ENCODE results near the gene VARS1. TPM values are rescaled to one million over a fixed set of nuclear protein-coding genes. Genes with fewer than 3 reads are reported as not detected.
A peak's percentile ranks its signal among the peaks of the same experiment; 100 is the strongest.
"Not testable (repeated sequence)": the region's sequence is repeated elsewhere in the genome, so short reads cannot be mapped to it uniquely, and the experiment has no call there.

Gene VARS1
- total and polyA plus RNA-seq, 7 donors = 6.0 to 50.9 (median 25.0) TPM

DNA sequence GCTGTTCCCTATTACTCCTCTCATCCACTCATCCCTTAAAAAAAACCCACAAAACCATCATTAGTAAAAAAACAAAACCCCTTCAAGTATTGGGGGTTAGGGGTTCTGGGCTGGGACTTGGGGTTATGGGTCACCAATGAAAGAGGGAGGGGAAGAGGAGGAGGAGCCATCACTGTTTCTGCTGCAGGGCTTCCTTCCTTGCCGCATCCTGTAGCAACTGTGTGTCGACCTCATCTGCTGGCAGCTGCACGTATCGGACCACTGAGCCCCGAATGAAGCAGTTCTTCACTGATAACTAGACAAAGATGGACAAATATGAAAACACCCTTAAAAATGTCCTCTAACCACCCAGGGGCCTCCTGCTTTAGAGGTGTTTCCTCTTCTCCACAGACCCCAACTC is 2.0 kb upstream of the VARS1 start:
- TF ChIP-seq POLR2A (IDR thresholded peaks at IDR 0.05) = no peak
- no peak for TF ChIP-seq EP300 (IDR thresholded peaks at IDR 0.05)
- TF ChIP-seq, protein P1, sequence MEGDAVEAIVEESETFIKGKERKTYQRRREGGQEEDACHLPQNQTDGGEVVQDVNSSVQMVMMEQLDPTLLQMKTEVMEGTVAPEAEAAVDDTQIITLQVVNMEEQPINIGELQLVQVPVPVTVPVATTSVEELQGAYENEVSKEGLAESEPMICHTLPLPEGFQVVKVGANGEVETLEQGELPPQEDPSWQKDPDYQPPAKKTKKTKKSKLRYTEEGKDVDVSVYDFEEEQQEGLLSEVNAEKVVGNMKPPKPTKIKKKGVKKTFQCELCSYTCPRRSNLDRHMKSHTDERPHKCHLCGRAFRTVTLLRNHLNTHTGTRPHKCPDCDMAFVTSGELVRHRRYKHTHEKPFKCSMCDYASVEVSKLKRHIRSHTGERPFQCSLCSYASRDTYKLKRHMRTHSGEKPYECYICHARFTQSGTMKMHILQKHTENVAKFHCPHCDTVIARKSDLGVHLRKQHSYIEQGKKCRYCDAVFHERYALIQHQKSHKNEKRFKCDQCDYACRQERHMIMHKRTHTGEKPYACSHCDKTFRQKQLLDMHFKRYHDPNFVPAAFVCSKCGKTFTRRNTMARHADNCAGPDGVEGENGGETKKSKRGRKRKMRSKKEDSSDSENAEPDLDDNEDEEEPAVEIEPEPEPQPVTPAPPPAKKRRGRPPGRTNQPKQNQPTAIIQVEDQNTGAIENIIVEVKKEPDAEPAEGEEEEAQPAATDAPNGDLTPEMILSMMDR (IDR thresholded peaks at IDR 0.05) = no peak
- TF ChIP-seq POLR2AphosphoS5 (IDR thresholded peaks at IDR 0.05) = no peak
- H3K36me3 ChIP-seq = peaks cover 0 to 26% (median 0%) of the 10 kb centered on the region in 4 donors
- H3K27ac ChIP-seq = peak overlapping the region in 1 of 4 donors; percentile 94
- no peak for DNase-seq
- H3K4me1 ChIP-seq = peaks cover 0 to 22% (median 17%) of the 10 kb centered on the region in 4 donors
- intact Hi-C loops (cut with DNase I) = no loop called here
- no peaks in the 10 kb centered on the region for H3K9me3 ChIP-seq
- H3K4me3 ChIP-seq = no peak overlapping the region
- no peaks in the 10 kb centered on the region for H3K27me3 ChIP-seq
- WGBS, 2 donors = 37 to 70% methylated on average over 5 of the region's 5 CpGs

DNA sequence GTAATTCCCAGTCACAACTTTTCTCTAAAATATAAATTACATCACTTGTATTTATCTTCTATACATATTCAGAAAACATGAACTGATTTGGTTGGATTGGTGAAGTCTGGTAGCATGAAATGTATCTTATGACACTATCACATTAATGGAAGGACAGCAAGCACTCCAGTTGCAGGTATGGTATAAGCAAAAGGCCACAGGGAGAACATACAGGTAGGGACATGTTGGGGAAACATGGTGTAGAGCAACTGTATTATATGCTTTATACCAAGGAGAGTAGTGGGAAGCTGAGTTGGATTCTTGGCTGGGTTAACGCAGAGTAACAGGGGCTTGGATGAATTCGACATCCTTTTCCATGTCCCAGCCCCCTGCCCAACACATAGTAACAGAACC is 1.4 kb upstream of the VARS1 start:
- Histone ChIP-seq H3K4me1 (peaks cover 0 to 22% (median 17%) of the 10 kb centered on the region in 4 donors), H3K36me3 (peaks cover 0 to 26% (median 0%) of the 10 kb centered on the region in 4 donors), H3K4me3 (no peak overlapping the region), H3K27ac (peak overlapping the region; percentile 90 to 94 (median 91)), H3K9me3 (no peaks in the 10 kb centered on the region), H3K27me3 (no peaks in the 10 kb centered on the region)
- WGBS, 2 donors = 88 to 92% methylated on average over 2 of the region's 2 CpGs
- TF ChIP-seq POLR2A (IDR thresholded peaks at IDR 0.05) (no peak), POLR2AphosphoS5 (IDR thresholded peaks at IDR 0.05) (no peak), EP300 (IDR thresholded peaks at IDR 0.05) (no peak)
- TF ChIP-seq, protein P1 (IDR thresholded peaks at IDR 0.05) = no peak
- no peak for DNase-seq
- intact Hi-C loops (cut with DNase I) = loop anchor here (1.0 kb wide), 1 partner anchor 33 kb away; no protein-coding TSS in a partner anchor

DNA sequence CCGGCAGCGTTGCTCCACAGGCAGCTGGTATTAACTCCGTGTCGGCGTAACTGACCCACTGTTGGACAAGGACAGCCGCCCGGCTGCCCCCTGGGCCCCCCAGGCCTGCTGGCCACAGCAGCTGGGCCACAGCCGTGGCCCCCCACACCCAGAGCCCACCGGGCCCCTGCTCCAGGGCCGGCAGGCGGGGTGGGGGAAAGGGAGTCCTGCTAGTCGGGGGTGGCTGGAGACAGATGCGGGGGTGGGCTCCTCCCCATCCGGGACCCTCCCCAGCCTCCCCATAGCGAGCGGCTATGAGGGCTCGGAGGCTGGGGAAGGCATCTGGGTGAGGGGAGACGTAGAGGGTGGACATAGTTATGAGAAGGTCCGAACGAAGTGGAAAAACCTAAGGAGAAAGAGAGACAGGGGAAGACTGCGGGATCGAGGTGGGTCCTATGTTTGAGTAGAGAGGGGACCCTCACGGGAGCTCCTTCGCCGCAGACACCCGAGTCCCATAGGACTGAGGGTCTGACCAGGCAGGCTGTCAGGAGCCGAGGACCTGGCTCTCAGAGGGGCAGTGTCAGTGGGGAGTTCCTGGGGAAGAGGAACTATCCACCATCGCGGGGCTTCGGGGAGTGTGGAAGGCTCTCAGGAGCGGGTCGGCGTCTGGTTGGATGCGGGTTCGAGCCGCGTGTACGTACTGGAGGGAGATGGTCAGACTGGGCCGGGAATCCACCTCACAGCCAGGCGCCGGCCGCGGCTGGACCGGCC is 511 bp downstream of the VARS1 start:
- Histone ChIP-seq H3K36me3 (peaks cover 0 to 35% (median 2%) of the 10 kb centered on the region in 4 donors), H3K9me3 (no peaks in the 10 kb centered on the region), H3K4me3 (peak overlapping the region; percentile 80 to 97 (median 90)), H3K27ac (peak overlapping the region; percentile 90 to 94 (median 91)), H3K27me3 (no peaks in the 10 kb centered on the region), H3K4me1 (peaks cover 0 to 22% (median 17%) of the 10 kb centered on the region in 4 donors)
- TF ChIP-seq POLR2A (IDR thresholded peaks at IDR 0.05) (no peak), EP300 (IDR thresholded peaks at IDR 0.05) (no peak), POLR2AphosphoS5 (IDR thresholded peaks at IDR 0.05) (no peak)
- TF ChIP-seq, protein P1 (IDR thresholded peaks at IDR 0.05) = no peak
- WGBS, 2 donors = 1% methylated on average over 44 of the region's 44 CpGs
- DNase-seq = no peak
- intact Hi-C loops (cut with DNase I) = loop anchor here (2.0 to 5.0 kb wide), 2 partner anchors 54 to 88 kb away; partner anchors contain the start of genes LY6G6F and MSH5

DNA sequence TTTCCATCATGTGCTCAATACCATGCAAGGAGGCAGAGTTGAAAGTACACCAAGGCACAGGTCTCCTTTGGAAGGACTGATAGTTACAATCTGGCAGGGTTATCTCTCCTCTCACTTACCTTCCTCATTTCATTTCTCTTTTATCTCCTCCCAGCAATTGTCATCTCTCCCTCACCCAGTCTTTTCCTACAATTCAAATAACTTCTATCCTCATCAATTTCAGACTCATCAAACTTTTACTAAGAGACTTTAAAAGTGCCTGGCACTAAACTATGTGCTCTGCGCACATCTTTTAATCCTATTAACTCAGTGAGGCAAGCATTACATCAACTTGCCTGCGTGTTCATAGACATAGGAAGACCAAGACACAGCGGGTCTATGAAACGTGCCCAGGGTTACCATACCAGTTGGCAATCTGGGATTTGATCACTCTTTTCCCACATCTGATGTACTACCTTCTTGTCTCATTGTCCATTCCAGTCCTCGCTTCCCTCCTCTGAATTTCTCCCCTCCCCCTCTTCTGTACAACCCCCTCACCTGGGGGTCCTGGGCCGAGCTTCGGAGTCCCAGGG is 1.2 kb downstream of the VARS1 start:
- Histone ChIP-seq H3K27ac (peak overlapping the region; percentile 90 to 94 (median 91)), H3K27me3 (no peaks in the 10 kb centered on the region), H3K9me3 (no peaks in the 10 kb centered on the region), H3K4me1 (peaks cover 0 to 22% (median 17%) of the 10 kb centered on the region in 4 donors), H3K36me3 (peaks cover 0 to 42% (median 2%) of the 10 kb centered on the region in 4 donors), H3K4me3 (peak overlapping the region; percentile 80 to 97 (median 90))
- no peak for DNase-seq
- WGBS, 2 donors = 4 to 16% methylated on average over 7 of the region's 7 CpGs
- no peak for TF ChIP-seq POLR2A (IDR thresholded peaks at IDR 0.05)
- TF ChIP-seq, protein P1 (IDR thresholded peaks at IDR 0.05) = no peak
- no peak for TF ChIP-seq EP300 (IDR thresholded peaks at IDR 0.05)
- no peak for TF ChIP-seq POLR2AphosphoS5 (IDR thresholded peaks at IDR 0.05)
- intact Hi-C loops (cut with DNase I) = loop anchor here (2.0 to 5.0 kb wide), 2 partner anchors 54 to 87 kb away; partner anchors contain the start of genes LY6G6F and MSH5

DNA sequence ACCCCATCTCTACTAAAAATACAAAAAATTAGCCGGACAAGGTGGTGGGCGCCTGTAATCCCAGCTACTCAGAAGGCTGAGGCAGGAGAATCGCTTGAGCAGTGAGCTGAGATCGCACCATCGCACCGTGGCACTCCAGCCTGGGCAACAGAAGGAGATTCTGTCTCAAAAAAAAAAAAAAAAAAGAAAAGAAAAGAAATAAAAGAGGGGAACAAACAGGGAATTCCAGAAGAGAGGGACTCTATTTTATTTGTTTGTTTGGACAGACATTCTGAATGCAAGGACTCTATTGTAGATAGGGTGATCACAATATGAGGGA is 1.7 kb downstream of the VARS1 start:
- Histone ChIP-seq H3K4me1 (peaks cover 0 to 22% (median 17%) of the 10 kb centered on the region in 4 donors), H3K27ac (peak overlapping the region; percentile 90 to 94 (median 91)), H3K36me3 (peaks cover 0 to 45% (median 2%) of the 10 kb centered on the region in 4 donors)
- H3K27me3 ChIP-seq, H3K9me3 ChIP-seq, H3K4me3 ChIP-seq, DNase-seq: not testable (repeated sequence)
- intact Hi-C loops (cut with DNase I) = loop anchor here (2.0 to 5.0 kb wide), 2 partner anchors 53 to 87 kb away; partner anchors contain the start of genes LY6G6F and MSH5
- WGBS, 2 donors = 93 to 94% methylated on average over 6 of the region's 6 CpGs

Measured in sigmoid colon (tissue), 7 donors.